SKM-1 treated with dmso at 0.1 percent for 144 hours (cell line): Measurements from ENCODE around the gene SAC3D1.

Source experiments
- DNase-seq: peaks from one replicate; lab custom pipeline; 2025; ENCODE audit not compliant: unreplicated experiment; lab: John Stamatoyannopoulos, UW

Gene SAC3D1

GRCh38 chr11:65086809-65087208, 45.8 kb downstream of the SAC3D1 start:
- DNase-seq = no peak

- no peak for DNase-seq
Measured at GRCh38 chr11:65087216-65087615, 46.2 kb downstream of the SAC3D1 start.

- DNase-seq = no peak
Measured at GRCh38 chr11:65087827-65088226, 46.8 kb downstream of the SAC3D1 start.

- no peak for DNase-seq
Measured at GRCh38 chr11:65089621-65090020, 48.6 kb downstream of the SAC3D1 start.

- no peak for DNase-seq
Measured at GRCh38 chr11:65090628-65091027, 49.6 kb downstream of the SAC3D1 start.
